Measurements from ENCODE around the gene STAMBPL1.

Gene STAMBPL1

DNA sequence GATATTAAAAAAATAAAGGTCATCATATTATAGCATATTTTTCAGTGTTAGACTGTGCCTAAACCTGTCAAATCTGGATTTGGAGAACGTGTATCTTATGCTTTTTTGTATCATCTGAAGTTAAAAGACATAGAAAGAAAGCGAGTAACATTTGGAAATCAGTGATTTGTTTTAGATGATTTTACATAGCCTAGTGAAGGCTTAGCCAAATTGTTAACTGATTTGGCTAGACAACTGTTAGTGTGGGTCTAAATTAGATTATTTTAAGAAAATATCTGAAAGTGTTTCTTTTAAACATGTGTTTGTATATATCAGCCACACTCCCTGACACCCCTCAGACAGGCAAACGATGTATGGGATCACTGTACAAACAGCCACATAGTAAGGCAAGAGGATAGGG lies 36.9 kb downstream of the STAMBPL1 start:
- no peak overlapping the region for H3K4me3 ChIP-seq (ENCODE audit: low read length)
- DNase-seq (ENCODE audit: low read depth), result no peak
- no peak for TF ChIP-seq CTCF (IDR thresholded peaks at IDR 0.05; ENCODE audit: insufficient read depth, low read depth, low read length, missing control alignments)

DNA sequence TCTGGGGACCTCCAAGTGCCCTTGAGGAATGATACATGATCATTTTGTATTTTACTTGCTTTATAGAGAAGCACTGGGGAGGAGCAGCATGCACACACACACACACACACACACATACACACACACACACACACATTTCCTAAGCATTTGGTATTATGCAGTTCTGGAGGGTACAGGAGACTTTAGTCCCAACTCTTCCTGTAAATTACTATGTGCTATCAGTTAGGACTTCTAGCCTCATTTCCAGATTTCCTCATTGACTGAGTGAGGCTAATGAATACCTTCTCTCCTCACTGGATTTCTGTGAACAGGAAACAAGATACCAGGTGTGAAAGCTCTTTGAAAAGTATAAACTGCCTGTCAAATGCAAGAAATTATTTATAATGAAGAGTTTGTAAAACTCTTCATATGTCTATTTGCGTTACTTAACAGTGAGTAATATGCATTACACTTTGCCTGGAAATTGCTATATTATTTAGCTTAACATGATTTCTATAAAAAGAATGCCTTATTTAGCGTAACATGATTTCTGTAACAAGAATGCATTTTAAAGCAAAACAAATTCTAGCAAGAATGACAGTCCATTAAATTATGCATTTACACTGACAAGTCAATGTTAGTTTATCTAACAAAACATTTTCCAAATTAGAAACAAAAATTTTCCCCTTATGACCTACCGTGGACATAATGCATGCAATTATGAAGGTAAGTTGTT lies 38.3 kb downstream of the STAMBPL1 start:
- no peak for DNase-seq (ENCODE audit: low read depth)
- no peak for TF ChIP-seq CTCF (IDR thresholded peaks at IDR 0.05; ENCODE audit: insufficient read depth, low read depth, low read length, missing control alignments)
- H3K4me3 ChIP-seq (ENCODE audit: low read length), result no peak overlapping the region

GRCh38 chr10:88919041-88919440 lies 39.0 kb downstream of the STAMBPL1 start:
- TF ChIP-seq CTCF (IDR thresholded peaks at IDR 0.05; ENCODE audit: insufficient read depth, low read depth, low read length, missing control alignments), result no peak
- no peak for DNase-seq (ENCODE audit: low read depth)

GRCh38 chr10:88920198-88920597 lies 40.2 kb downstream of the STAMBPL1 start:
- DNase-seq (ENCODE audit: low read depth), result peak; percentile 32
- no peak overlapping the region for H3K4me3 ChIP-seq (ENCODE audit: low read length)
- no peak for TF ChIP-seq CTCF (IDR thresholded peaks at IDR 0.05; ENCODE audit: insufficient read depth, low read depth, low read length, missing control alignments)

More at GRCh38 chr10:88919041-88919440, 39.0 kb downstream of the STAMBPL1 start:
- H3K4me3 ChIP-seq (ENCODE audit: low read length), result no peak overlapping the region

- no peak overlapping the region for H3K4me3 ChIP-seq (ENCODE audit: low read length)
These were observed 41.0 kb downstream of the STAMBPL1 start for GRCh38 chr10:88920986-88921593.

DNA sequence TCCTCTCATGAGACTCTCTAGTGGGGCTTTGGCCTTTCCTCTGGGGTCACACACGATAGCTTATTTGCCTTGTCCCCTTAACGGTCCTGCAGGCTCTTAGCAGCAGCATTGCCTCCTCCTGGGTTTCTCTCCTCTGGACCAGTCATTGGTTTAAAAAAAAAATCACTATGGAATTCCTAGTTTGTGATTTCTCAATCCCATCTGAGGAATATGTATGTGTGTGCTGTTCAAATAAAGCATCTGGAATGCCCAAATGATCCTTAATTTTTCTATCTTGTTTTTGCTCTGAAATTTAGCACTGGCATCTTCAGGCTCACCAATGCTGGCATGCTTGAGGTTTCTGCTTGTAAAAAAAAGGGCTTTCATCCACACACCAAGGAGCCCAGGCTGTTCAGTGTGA lies 42.0 kb downstream of the STAMBPL1 start:
- DNase-seq (ENCODE audit: low read depth), result no peak
- no peak overlapping the region for H3K4me3 ChIP-seq (ENCODE audit: low read length)
- TF ChIP-seq CTCF (IDR thresholded peaks at IDR 0.05; ENCODE audit: insufficient read depth, low read depth, low read length, missing control alignments), result no peak

More at GRCh38 chr10:88920986-88921593, 41.0 kb downstream of the STAMBPL1 start:
- TF ChIP-seq CTCF (IDR thresholded peaks at IDR 0.05; ENCODE audit: insufficient read depth, low read depth, low read length, missing control alignments), result no peak
- DNase-seq (ENCODE audit: low read depth), result peak; percentile 6

Measured in epithelial cell of esophagus (primary cell).